GM12874 (cell line): ENCODE measurements around the gene BPIFA2.

Source experiments
- CTCF ChIP-seq: IDR thresholded peaks from 2 replicates; pipeline ENCODE4 v1.5.1; 2011; ENCODE audit warnings: low read depth, mild to moderate bottlenecking, control low read depth, low read length, moderate library complexity; ENCODE audit not compliant: insufficient read depth

The BPIFA2 gene

GRCh38 chr20:33162753-33163152, 5.2 kb upstream of the BPIFA2 start:
- no peak for TF ChIP-seq CTCF

GRCh38 chr20:33163856-33164762, 3.9 kb upstream of the BPIFA2 start:
- TF ChIP-seq CTCF, result no peak

GRCh38 chr20:33164763-33165095, 3.2 kb upstream of the BPIFA2 start:
- no peak for TF ChIP-seq CTCF

GRCh38 chr20:33165416-33166055, 2.4 kb upstream of the BPIFA2 start:
- TF ChIP-seq CTCF, result no peak

GRCh38 chr20:33166533-33167113, 1.3 kb upstream of the BPIFA2 start:
- no peak for TF ChIP-seq CTCF

- TF ChIP-seq CTCF, result peak; percentile 44; the same call in 1 of the 2 replicates
These were observed 1.3 kb downstream of the BPIFA2 start for GRCh38 chr20:33169176-33169794.

GRCh38 chr20:33172781-33173180, 4.8 kb downstream of the BPIFA2 start:
- no peak for TF ChIP-seq CTCF
